Measurements from ENCODE around the gene C12orf76. TPM values are rescaled to one million over a fixed set of nuclear protein-coding genes. Genes with fewer than 3 reads are reported as not detected.
"Not testable (repeated sequence)": the region's sequence is repeated elsewhere in the genome, so short reads cannot be mapped to it uniquely, and the experiment has no call there.

Gene C12orf76
- total RNA-seq, 1 experiment from 2014 or later, result 29.5 TPM

DNA sequence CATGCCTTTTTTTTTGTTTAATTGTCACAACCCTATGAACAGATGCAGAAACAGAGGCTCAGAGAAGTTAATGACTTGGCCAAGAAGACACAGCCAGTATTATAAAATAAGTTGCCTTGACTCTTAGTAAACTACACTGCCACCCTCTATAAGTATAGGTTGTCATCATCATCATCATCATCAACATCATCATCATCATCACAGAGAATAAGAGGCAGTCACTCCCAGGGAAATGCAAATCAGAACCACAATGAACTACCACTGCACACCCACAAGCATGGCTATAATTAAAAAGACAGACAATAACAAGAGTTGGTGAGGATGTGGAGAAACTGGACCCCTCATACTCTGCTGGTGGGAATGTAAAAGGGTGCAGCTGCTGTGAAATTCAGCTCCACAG, 23.2 kb upstream of the C12orf76 start:
- in situ Hi-C loops (cut with HindIII; ENCODE audit: low pct_unique_long_range_greater_than_20kb, low sequenced_read_pairs), result no loop called here

GRCh38 chr12:110068654-110069053, 20.3 kb upstream of the C12orf76 start:
- no peak for DNase-seq (ENCODE audit: low read depth, low spot score)
- in situ Hi-C loops (cut with HindIII; ENCODE audit: low pct_unique_long_range_greater_than_20kb, low sequenced_read_pairs), result no loop called here

More for the DNA sequence above, 23.2 kb upstream of the C12orf76 start:
- DNase-seq (ENCODE audit: low read depth, low spot score), result no peak

DNA sequence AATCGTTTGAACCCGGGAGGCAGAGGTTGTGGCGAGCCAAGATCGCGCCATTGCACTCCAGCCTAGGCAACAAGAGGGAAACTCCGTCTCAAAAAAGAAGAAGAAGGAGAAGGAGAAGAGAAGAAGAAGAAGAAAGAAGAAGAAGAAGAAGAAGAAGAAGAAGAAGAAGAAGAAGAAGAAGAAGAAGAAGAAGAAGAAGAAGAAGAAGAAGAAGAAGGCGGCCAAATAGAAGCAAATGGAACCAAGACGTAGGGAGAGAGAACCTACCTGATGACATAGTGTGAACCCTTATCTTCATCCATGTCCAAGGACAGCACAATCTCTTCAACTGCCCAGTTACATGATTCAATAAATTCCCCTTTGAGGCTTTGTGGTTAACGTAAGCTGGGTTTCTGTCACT, 19.8 kb upstream of the C12orf76 start:
- in situ Hi-C loops (cut with HindIII; ENCODE audit: low pct_unique_long_range_greater_than_20kb, low sequenced_read_pairs); DNase-seq (ENCODE audit: low read depth, low spot score): not testable (repeated sequence)

GRCh38 chr12:110067531-110067930, 19.2 kb upstream of the C12orf76 start:
- no peak for DNase-seq (ENCODE audit: low read depth, low spot score)
- in situ Hi-C loops (cut with HindIII; ENCODE audit: low pct_unique_long_range_greater_than_20kb, low sequenced_read_pairs), result no loop called here

DNA sequence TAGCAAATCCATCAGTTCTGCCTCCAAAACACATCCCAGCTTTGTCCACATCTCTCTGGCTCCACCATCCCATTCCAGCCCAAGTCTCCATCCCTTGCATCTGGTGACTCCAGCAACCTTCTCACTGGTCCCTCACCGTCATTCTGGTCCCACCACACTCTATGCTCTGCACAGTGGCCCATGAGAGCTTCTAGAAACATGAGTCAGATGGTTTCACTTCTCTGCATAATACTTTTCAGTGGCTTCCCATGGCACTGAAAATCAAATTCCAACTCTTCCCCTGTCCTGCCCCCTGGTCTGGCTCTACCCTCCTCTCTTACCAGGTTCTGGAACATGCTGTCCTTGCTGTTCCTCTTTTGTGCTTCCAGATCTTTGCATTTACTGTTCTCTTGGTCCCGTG, 17.2 kb upstream of the C12orf76 start:
- DNase-seq (ENCODE audit: low read depth, low spot score), result no peak
- in situ Hi-C loops (cut with HindIII; ENCODE audit: low pct_unique_long_range_greater_than_20kb, low sequenced_read_pairs), result no loop called here

GRCh38 chr12:110062241-110062640, 13.9 kb upstream of the C12orf76 start:
- no peak for DNase-seq (ENCODE audit: low read depth, low spot score)
- in situ Hi-C loops (cut with HindIII; ENCODE audit: low pct_unique_long_range_greater_than_20kb, low sequenced_read_pairs), result no loop called here

DNA sequence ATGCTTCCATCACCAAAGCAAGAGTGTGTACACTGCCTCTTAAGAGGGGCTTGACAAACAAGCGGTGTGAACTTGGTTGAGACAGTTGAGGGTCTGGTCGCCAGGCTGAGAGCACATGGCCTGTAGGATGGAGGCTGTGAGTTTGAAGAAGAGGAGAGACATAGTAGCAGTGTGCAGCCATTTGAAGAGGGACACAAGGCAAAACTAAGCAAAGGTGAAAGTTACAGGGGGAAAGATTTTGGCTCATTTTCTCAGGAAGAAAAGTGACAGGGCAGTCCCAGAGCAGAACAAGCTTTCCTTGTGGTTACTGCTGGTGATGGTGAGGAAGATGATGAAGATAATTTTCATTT, 11.3 kb upstream of the C12orf76 start:
- no peak for DNase-seq (ENCODE audit: low read depth, low spot score)
- in situ Hi-C loops (cut with HindIII; ENCODE audit: low pct_unique_long_range_greater_than_20kb, low sequenced_read_pairs), result no loop called here

- DNase-seq (ENCODE audit: low read depth, low spot score), result no peak
- in situ Hi-C loops (cut with HindIII; ENCODE audit: low pct_unique_long_range_greater_than_20kb, low sequenced_read_pairs), result no loop called here
These were observed 10.7 kb upstream of the C12orf76 start for GRCh38 chr12:110058875-110059615.

GRCh38 chr12:110056643-110057042, 8.3 kb upstream of the C12orf76 start:
- in situ Hi-C loops (cut with HindIII; ENCODE audit: low pct_unique_long_range_greater_than_20kb, low sequenced_read_pairs); DNase-seq (ENCODE audit: low read depth, low spot score): not testable (repeated sequence)

- DNase-seq (ENCODE audit: low read depth, low spot score); in situ Hi-C loops (cut with HindIII; ENCODE audit: low pct_unique_long_range_greater_than_20kb, low sequenced_read_pairs): not testable (repeated sequence)
These were observed 7.3 kb upstream of the C12orf76 start for GRCh38 chr12:110055375-110056352.

GRCh38 chr12:110050927-110051326, 2.6 kb upstream of the C12orf76 start:
- in situ Hi-C loops (cut with HindIII; ENCODE audit: low pct_unique_long_range_greater_than_20kb, low sequenced_read_pairs), result no loop called here
- DNase-seq (ENCODE audit: low read depth, low spot score), result no peak

DNA sequence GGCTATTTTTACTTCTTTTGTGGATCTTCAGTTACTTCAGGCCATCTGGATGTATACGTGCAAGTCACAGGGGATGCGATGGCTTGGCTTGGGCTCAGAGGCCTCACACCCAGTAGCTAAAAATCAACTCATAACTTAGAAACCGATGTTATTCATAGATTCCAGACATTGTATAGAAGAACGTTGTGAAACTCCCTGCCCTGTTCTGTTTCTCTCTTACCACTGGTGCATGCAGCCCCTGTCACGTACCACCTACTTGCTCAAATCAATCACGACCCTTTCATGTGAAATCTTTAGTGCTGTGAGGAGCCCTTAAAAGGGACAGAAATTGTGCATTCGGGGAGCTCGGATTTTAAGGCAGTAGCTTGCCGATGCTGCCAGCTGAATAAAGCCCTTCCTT, 1.3 kb upstream of the C12orf76 start:
- DNase-seq (ENCODE audit: low read depth, low spot score); in situ Hi-C loops (cut with HindIII; ENCODE audit: low pct_unique_long_range_greater_than_20kb, low sequenced_read_pairs): not testable (repeated sequence)

DNA sequence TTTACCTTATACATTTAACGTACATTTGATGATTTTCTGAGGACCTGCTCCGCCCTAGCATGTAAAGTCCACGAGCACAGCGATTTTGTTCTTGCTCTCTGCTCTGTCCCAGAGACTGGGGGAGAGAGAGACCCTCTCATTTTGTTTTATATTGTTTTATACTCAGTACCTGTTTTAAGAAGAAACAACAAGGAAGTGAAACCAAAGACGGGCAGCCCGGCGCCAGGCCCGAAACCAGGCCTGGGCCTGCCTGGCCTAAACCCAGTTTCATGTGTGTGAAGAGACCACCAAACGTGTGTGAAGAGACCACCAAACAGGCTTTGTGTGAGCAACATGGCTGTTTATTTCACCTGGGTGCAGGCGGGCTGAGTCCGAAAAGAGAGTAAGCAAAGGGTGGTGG, 712 bp upstream of the C12orf76 start:
- in situ Hi-C loops (cut with HindIII; ENCODE audit: low pct_unique_long_range_greater_than_20kb, low sequenced_read_pairs); DNase-seq (ENCODE audit: low read depth, low spot score): not testable (repeated sequence)

- in situ Hi-C loops (cut with HindIII; ENCODE audit: low pct_unique_long_range_greater_than_20kb, low sequenced_read_pairs), result no loop called here
- DNase-seq (ENCODE audit: low read depth, low spot score), result no peak
These were observed 903 bp downstream of the C12orf76 start for GRCh38 chr12:110047297-110047940.

DNA sequence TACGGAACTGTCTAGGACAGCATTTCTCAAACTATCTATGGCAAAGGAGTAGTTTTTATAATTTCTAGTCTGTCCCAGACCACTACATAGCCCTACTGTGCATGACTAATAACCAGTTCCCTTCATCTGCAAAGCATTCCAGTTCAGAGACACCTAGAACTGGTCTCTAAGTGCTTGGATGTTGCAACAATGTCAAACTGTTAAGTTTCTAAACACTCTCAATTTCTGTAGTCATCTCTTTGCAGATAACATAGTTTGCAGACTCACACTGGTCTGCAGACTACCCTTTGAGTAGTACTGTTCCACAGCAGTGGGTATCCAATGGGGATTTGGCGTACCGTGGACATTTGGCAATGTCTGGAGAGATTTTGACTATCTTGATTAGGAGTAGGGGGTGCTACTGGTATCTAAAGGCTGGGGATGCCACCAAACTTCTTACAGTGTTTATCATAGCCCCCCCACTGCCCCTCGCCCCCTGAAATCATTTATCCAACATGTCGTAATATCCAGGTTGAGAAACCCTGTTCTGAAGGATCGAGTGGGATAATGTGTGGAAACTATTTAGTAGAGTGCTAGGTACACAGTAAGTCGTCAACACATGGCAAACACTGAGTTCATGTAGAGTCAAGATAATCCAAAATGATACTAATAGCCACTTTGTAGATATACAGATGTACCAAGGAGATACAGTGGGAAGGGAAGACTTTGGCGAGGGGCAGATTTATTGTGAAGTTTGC, 1.7 kb downstream of the C12orf76 start:
- DNase-seq (ENCODE audit: low read depth, low spot score), result no peak
- in situ Hi-C loops (cut with HindIII; ENCODE audit: low pct_unique_long_range_greater_than_20kb, low sequenced_read_pairs), result no loop called here

- DNase-seq (ENCODE audit: low read depth, low spot score), result no peak
- in situ Hi-C loops (cut with HindIII; ENCODE audit: low pct_unique_long_range_greater_than_20kb, low sequenced_read_pairs), result no loop called here
These were observed 6.1 kb downstream of the C12orf76 start for GRCh38 chr12:110042264-110042663.

DNA sequence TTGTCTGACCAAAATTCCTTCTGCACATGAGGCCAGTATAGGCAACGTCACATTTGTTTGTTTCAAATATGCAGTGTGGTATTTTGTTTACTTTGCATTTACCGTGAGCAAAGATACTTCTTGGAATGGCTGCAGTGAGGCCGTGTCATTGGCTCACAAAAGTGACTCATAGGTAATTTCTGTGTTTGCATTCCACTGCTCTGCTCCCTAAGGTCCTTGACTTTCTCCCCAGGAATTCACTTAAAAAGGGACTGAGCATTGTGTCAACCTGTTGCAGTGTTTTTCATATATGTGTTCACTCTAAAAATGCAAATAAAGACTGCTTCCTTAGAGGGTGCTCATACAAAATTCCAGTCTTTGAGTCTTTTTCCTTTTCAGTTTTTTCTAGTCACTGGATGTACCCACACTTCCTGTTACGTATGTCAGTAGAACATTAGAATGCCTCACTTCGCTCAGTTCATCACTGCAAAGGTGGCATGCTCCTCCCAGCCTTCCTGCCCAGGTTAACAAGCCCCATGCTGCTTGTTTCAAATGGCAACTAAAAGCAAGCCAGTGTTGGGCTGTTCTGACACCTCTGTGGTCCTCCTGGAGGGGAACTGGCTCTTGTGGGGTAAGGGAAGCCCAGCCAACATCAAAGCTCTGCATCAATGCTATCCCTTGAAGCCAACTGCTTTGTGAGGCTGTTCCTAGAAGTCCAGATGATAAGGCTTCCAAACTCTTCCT, 9.1 kb downstream of the C12orf76 start:
- in situ Hi-C loops (cut with HindIII; ENCODE audit: low pct_unique_long_range_greater_than_20kb, low sequenced_read_pairs), result no loop called here
- DNase-seq (ENCODE audit: low read depth, low spot score), result no peak

Data from SK-MEL-5 (cell line).